A549 (cell line): Measurements from ENCODE around the gene SEMA4D. TPM values are rescaled to one million over a fixed set of nuclear protein-coding genes. Genes with fewer than 3 reads are reported as not detected.

Source experiments
- ATAC-seq, 2 experiments: fragments of 200-7000 bp in 1 of 2; fragments of >200 bp in 1 of 2; cut with Nextera tagmentation in 1 of 2; cut with Tn5 transposase in 1 of 2; 3 replicates each; pipeline versions ENCODE4 v1.8.0 to v1.9.1; 2018 to 2020; ENCODE audit warnings: mild to moderate bottlenecking in 1 of 2, moderate library complexity in 1 of 2
- CTCF ChIA-PET: fragments of 300-600 bp; sonication (Branson Sonifier 250); formaldehyde crosslinking; extraction: SDS; loops from one replicate; lab custom pipeline; 2021; ENCODE audit warnings: antibody characterized with exemption, inconsistent platforms; lab: Yijun Ruan, JAX
- POLR2A ChIA-PET: fragments of 350-600 bp; formaldehyde crosslinking; extraction: SDS; loops from one replicate; lab custom pipeline; 2021; ENCODE audit warnings: antibody characterized with exemption, inconsistent platforms; lab: Yijun Ruan, JAX
- DNase-seq, 2 experiments: peaks; one replicate each; pipeline versions ENCODE4 v3.0.0 to v3.0.0-alpha.2; 2011 to 2016; ENCODE audit warnings: low read depth in 1 of 2, low spot score in 1 of 2
- FAIRE-seq: peaks from 2 replicates; lab custom pipeline; 2011; peaks lifted over from hg19 to GRCh38; lab: Jason Lieb, UNC
- H3K27ac ChIP-seq, 2 experiments: fragments of >200 bp; sonication (Bioruptor Twin); formaldehyde crosslinking; 3 replicates each; pipeline ENCODE4 v1.5.1; 2016 to 2017
- H3K4me1 ChIP-seq: fragments of >200 bp; sonication (Bioruptor Twin); formaldehyde crosslinking; 3 replicates; pipeline ENCODE4 v1.6.1; 2016
- H3K4me2 ChIP-seq: fragments of >200 bp; sonication (Bioruptor Twin); formaldehyde crosslinking; 3 replicates; pipeline ENCODE4 v1.6.1; 2016
- H3K4me3 ChIP-seq: fragments of >200 bp; sonication (Bioruptor Twin); formaldehyde crosslinking; 3 replicates; pipeline ENCODE4 v1.5.1; 2016
- H3K9me3 ChIP-seq: fragments of >200 bp; sonication (Bioruptor Twin); formaldehyde crosslinking; 3 replicates; pipeline ENCODE4 v1.6.1; 2016
- CBX8 ChIP-seq: fragments of 200-600 bp; sonication (generic); IDR thresholded peaks from 2 replicates; pipeline ENCODE4 v1.6.1; 2016
- CHD2 ChIP-seq: fragments of 150-350 bp; IDR thresholded peaks from 2 replicates; pipeline ENCODE4 v1.6.1; 2014; ENCODE audit warnings: low read length; ENCODE audit not compliant: partially characterized antibody
- CHD4 ChIP-seq: fragments of 200-600 bp; sonication (generic); IDR thresholded peaks from 2 replicates; pipeline ENCODE4 v1.6.1; 2016; ENCODE audit warnings: antibody characterized with exemption, mild to moderate bottlenecking, borderline replicate concordance
- CTCF ChIP-seq: fragments of >200 bp; sonication (Bioruptor Twin); formaldehyde crosslinking; IDR thresholded peaks from 3 replicates; pipeline ENCODE4 v1.5.1; 2016
- EHF ChIP-seq: fragments of 250-450 bp; sonication (Bioruptor Pico); IDR thresholded peaks from 2 replicates; pipeline ENCODE4 v1.5.0; 2020; ENCODE audit warnings: mild to moderate bottlenecking
- EP300 ChIP-seq, 2 experiments: fragments of >200 bp; sonication (Bioruptor Twin); formaldehyde crosslinking; IDR thresholded peaks; 2 replicates in 1 of 2; 3 replicates in 1 of 2; pipeline ENCODE4 v1.6.1; 2016 to 2017
- FOSL2 ChIP-seq, 2 experiments: fragments of 450-650 bp in 1 of 2; fragments of >200 bp in 1 of 2; sonication (Bioruptor Twin) in 1 of 2; formaldehyde crosslinking; IDR thresholded peaks; 2 replicates each; pipeline versions ENCODE4 v1.5.0 to v1.6.1; 2016 to 2020; ENCODE audit warnings: mild to moderate bottlenecking in 1 of 2, moderate library complexity in 1 of 2
- FOXS1 ChIP-seq: fragments of 250-450 bp; sonication (Bioruptor Pico); IDR thresholded peaks from 2 replicates; pipeline ENCODE4 v1.5.0; 2020; ENCODE audit warnings: mild to moderate bottlenecking, moderate library complexity
- HDAC2 ChIP-seq: fragments of 200-600 bp; sonication (generic); IDR thresholded peaks from 2 replicates; pipeline ENCODE4 v1.6.1; 2016
- HEYL ChIP-seq: fragments of 250-450 bp; sonication (Bioruptor Pico); IDR thresholded peaks from 2 replicates; pipeline ENCODE4 v1.8.0; 2021; ENCODE audit warnings: mild to moderate bottlenecking, moderate library complexity
- HMGXB4 ChIP-seq: fragments of 250-450 bp; sonication (Bioruptor Pico); IDR thresholded peaks from 2 replicates; pipeline ENCODE4 v1.5.0; 2021; ENCODE audit warnings: mild to moderate bottlenecking, moderate library complexity, borderline replicate concordance
- HOXA7 ChIP-seq: fragments of 250-450 bp; sonication (Bioruptor Pico); IDR thresholded peaks from 2 replicates; pipeline ENCODE4 v1.5.0; 2020; ENCODE audit warnings: mild to moderate bottlenecking, moderate library complexity
- KDM5A ChIP-seq: fragments of 200-600 bp; sonication (generic); IDR thresholded peaks from 2 replicates; pipeline ENCODE4 v1.6.1; 2016; ENCODE audit warnings: antibody characterized with exemption, mild to moderate bottlenecking
- MAZ ChIP-seq: fragments of 150-350 bp; IDR thresholded peaks from 2 replicates; pipeline ENCODE4 v1.6.1; 2014; ENCODE audit warnings: antibody characterized with exemption, low read depth, low read length, borderline replicate concordance
- MYC ChIP-seq: IDR thresholded peaks from 2 replicates; pipeline ENCODE4 v1.6.1; 2012; ENCODE audit warnings: mild to moderate bottlenecking, inconsistent platforms, low read length, improper control_type of control experiment, borderline replicate concordance
- POLR2AphosphoS2 ChIP-seq: conservative IDR thresholded peaks from 2 replicates; pipeline ENCODE4 v1.6.1; 2012; ENCODE audit warnings: low read length, improper control_type of control experiment, inconsistent platforms
- RARB ChIP-seq: fragments of 250-450 bp; sonication (Bioruptor Pico); IDR thresholded peaks from 2 replicates; pipeline ENCODE4 v1.8.0; 2021; ENCODE audit warnings: mild to moderate bottlenecking, moderate library complexity
- RCOR1 ChIP-seq: fragments of 150-350 bp; IDR thresholded peaks from 2 replicates; pipeline ENCODE4 v1.6.1; 2014; ENCODE audit warnings: antibody characterized with exemption, low read length, low read depth
- REST ChIP-seq: fragments of 200-600 bp; sonication (generic); IDR thresholded peaks from 2 replicates; pipeline ENCODE4 v1.6.1; 2016; ENCODE audit warnings: antibody characterized with exemption, mild to moderate bottlenecking, moderate library complexity
- ZC3H11A ChIP-seq: fragments of 450-650 bp; IDR thresholded peaks from 2 replicates; pipeline ENCODE4 v1.6.1; 2014; ENCODE audit warnings: antibody characterized with exemption, mild to moderate bottlenecking
- ZNF302 ChIP-seq: fragments of 250-450 bp; sonication (Bioruptor Pico); IDR thresholded peaks from 2 replicates; pipeline ENCODE4 v1.9.0; 2021; ENCODE audit warnings: inconsistent platforms, mild to moderate bottlenecking, moderate library complexity
- WGBS: methylation state at CpG from one replicate; pipeline ENCODE4 v1.1.6; 2017; ENCODE audit errors: missing lambda C conversion rate; 5-methylcytosine and 5-hydroxymethylcytosine counted together
- polyA plus RNA-seq, 4 experiments: library from polyadenylated mRNA; depleted of rRNA in 3 of 4; stranded (reverse); fragments of >200 nt; fragmentation: RNase III in 1 of 4; extraction: RNeasy Plus Mini Kit Qiagen cat#74134 plus additional on column Dnase treatment in 1 of 4; gene quantifications; 2 replicates in 3 of 4; 3 replicates in 1 of 4; pipeline ENCODE4 v1.2.3, GENCODE V29; 2011 to 2017

SEMA4D gene
- polyA plus RNA-seq, 2 of the 4 experiments (the other 2 are of a cell fraction) = 5.3 to 7.2 TPM

GRCh38 chr9:89352874-89353649 is 144.9 kb downstream of the SEMA4D start:
- ATAC-seq = no peak
- WGBS = 88% methylated on average over 8 of the region's 8 CpGs
- no peak for TF ChIP-seq REST
- TF ChIP-seq KDM5A = no peak
- TF ChIP-seq HMGXB4 (CRISPR knock-in tag) = no peak
- TF ChIP-seq MYC = no peak
- TF ChIP-seq ZNF302 (CRISPR knock-in tag) = no peak
- TF ChIP-seq FOSL2 (IDR thresholded peaks at IDR 0.05) = no peak
- TF ChIP-seq FOSL2 (CRISPR knock-in tag; IDR thresholded peaks at IDR 0.05) = no peak
- no peak for TF ChIP-seq FOXS1 (CRISPR knock-in tag)
- no peak for TF ChIP-seq HEYL (CRISPR knock-in tag)
- TF ChIP-seq POLR2AphosphoS2 = no peak
- no peak for TF ChIP-seq CHD2
- no peak for TF ChIP-seq EP300 (IDR thresholded peaks at IDR 0.05)
- no peak for TF ChIP-seq CBX8
- TF ChIP-seq RARB (CRISPR knock-in tag) = no peak
- no peak for TF ChIP-seq HOXA7
- no peak for TF ChIP-seq RCOR1
- TF ChIP-seq EHF = no peak
- no peaks in the 10 kb centered on the region for H3K9me3 ChIP-seq
- no peaks in the 10 kb centered on the region for H3K4me1 ChIP-seq
- CTCF ChIA-PET = interaction anchor here (0.6 to 1.4 kb wide), 5 partner anchors 12 to 154 kb away, joined by 3 to 4 read pairs (median 3); no protein-coding TSS in a partner anchor
- no peak for DNase-seq
- H3K27ac ChIP-seq = no peak overlapping the region
- no peak overlapping the region for H3K4me3 ChIP-seq
- POLR2A ChIA-PET = no interaction called here
- no peak for FAIRE-seq
- H3K4me2 ChIP-seq = no peak overlapping the region

GRCh38 chr9:89352451-89352850 is 145.5 kb downstream of the SEMA4D start:
- ATAC-seq = no peak
- CTCF ChIA-PET = interaction anchor here (0.6 kb wide), 2 partner anchors 103 to 155 kb away, joined by 3 read pairs; no protein-coding TSS in a partner anchor
- H3K4me1 ChIP-seq = no peaks in the 10 kb centered on the region
- H3K27ac ChIP-seq = no peak overlapping the region
- no peak for FAIRE-seq
- H3K4me3 ChIP-seq = no peak overlapping the region
- 89% methylated on average over 3 of the region's 3 CpGs for WGBS
- POLR2A ChIA-PET = no interaction called here
- H3K4me2 ChIP-seq = no peak overlapping the region
- DNase-seq = no peak
- H3K9me3 ChIP-seq = no peaks in the 10 kb centered on the region
- TF ChIP-seq HDAC2 (no peak), CTCF (no peak), CHD4 (no peak), MAZ (no peak), ZC3H11A (no peak), MYC (no peak), REST (no peak), HEYL (CRISPR knock-in tag) (no peak), HMGXB4 (CRISPR knock-in tag) (no peak)
